NCI-H1092 treated with DMSO at 0.1 percent for 48 hours (cell line): ENCODE results near the gene TBC1D26.
"Not testable (repeated sequence)": the region's sequence is repeated elsewhere in the genome, so short reads cannot be mapped to it uniquely, and the experiment has no call there.

Experiments used
- DNase-seq: peaks from one replicate; lab custom pipeline; 2025; lab: John Stamatoyannopoulos, UW

TBC1D26 gene

DNA sequence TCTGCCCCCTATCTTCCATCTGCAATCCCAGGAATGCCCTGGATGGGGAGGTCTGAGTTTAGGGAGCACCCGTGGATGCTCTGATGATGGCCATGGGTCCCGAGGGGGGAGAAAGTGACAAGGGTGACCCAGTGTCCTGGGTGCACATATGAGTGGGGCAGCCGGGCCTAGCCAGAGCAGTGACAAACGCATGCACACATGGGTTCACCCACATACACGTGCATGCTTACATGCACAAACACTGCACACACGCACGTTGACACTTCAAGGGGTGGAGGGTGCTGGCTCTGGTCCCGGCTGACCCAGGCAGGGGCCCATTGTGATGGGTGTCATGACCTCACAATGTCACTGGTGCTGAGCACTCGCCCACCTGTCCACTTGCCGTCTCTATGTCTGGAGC lies at the start of gene TBC1D26:
TSS of gene TBC1D26 (plus strand) at position 384 of the 400 bp plus-strand sequence. CDS start 3,066 bp downstream, outside the sequence.
- DNase-seq = not testable (repeated sequence)

DNA sequence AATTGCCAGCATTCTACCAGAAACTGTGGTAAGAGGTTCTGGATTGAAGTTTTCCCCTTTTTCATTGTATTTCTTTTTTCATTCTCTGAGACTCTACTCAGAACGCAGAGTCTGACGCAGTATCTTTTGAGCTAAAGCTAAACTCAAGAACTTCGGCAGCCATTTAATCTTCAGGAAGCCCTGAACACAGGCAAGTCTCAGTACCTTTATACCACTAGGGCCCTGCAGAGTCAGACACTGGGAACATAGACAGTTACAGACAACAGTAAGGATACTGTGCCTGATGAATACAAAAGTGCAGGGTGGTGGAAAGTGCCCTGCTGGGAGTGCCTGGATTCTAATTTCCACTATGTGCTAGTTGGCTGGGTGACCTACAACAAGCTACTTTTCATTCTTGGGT lies 48.9 kb upstream of the TBC1D26 start:
- DNase-seq = not testable (repeated sequence)

DNA sequence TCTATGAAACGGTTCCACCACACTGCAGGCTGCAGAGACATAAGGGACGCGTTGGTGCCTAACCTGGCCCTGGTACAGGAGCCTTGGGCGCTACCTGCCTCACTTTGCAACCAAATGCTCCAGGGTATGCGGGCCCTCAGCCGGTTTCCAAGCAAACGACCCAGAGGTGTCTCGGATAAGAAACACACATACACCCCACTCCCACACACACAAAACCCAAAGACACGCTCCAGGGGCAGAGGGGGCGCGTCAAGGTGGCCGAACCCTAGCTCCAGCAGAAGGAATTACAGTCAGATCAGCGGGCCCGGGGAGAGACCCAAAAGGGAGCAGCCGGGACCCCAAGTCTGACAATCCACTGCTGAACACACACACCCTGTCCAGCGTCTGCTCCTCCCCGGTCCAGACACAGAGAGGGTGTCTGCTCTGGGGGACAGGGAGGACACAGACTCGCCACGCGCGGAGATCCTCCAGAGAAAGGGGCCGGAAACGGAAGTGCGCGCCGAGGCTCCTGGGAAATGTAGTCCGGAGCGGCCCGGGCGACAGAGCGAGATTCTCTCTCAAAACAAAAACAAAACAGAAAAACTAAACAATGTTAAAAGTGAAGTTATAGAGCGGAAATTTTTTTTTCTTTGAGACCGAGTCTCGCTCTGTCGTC lies 48.1 kb upstream of the TBC1D26 start, which contains the start of gene TRIM16:
TSS of gene TRIM16 (minus strand) at position 488 of the 655 bp plus-strand sequence. CDS start 32,702 bp downstream, outside the sequence.
- peak; percentile 15 for DNase-seq

DNA sequence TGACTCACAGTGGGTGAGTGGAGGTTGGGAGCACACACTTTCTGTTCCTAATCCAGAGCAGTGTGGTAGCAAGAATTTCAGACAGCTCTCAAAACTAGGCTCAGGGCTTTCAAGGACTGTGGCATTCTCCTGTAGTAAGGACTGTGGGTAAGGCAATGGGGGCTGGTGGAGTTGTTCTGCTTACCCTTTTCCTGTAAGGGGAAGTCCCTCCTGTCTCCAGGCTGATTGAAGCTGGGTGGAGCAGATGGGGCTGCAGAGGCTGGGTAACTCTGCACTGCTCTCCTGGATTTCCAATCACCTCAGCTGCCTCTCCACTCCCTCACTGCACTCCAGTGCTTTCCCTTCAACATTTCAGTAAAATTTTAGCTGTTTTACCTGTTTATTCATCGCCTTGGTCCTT lies 44.6 kb upstream of the TBC1D26 start:
- DNase-seq = not testable (repeated sequence)

DNA sequence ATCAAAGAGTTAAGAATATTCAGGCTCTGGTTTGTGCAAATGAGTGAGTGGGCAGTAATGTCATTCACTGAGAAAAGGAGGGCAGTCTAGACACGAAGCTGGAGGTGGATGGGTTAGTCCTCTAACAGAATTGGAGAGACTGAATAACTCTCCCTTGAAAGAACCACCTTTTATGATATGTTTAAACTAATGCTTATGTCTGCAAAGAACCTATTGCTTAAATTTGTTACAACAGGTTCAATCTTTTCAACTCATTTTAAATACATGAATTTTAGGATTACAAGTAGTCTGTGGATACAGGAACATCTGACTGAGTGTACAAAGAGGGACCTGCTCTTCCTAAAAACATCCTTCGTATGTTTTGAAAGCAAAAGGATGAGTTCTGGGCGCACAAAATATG lies 33.1 kb upstream of the TBC1D26 start:
- DNase-seq = peak; percentile 15

DNA sequence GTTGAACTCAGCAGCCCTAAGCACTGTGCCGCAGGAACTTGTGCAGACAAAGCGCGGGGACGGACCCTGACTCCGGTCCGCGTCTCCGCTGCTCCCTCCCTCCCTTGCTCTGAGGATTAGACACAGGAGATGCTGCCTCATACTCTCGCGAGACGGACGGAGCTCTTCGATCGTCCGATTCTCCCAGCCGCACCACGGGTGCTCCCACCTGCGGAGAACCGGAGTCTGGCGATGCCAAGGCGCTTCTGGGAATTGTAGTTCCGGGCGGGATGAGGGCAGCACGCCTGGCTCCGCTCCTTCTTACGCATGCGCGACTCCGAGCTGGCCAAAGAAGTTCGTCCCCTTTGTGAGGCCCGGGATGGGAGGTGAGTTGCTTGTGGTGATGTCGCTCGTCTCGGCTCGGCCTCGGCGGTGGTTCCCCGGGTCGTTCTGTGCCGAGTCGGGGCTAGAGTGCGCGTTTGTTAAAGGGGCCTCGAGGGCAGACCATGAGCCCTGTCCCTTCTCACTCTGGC lies 32.6 kb upstream of the TBC1D26 start, which contains the start of gene ZNF286A:
TSS of gene ZNF286A (plus strand) at position 340 of the 512 bp plus-strand sequence. CDS start 578 bp downstream, outside the sequence.
- peak; percentile 88 for DNase-seq

DNA sequence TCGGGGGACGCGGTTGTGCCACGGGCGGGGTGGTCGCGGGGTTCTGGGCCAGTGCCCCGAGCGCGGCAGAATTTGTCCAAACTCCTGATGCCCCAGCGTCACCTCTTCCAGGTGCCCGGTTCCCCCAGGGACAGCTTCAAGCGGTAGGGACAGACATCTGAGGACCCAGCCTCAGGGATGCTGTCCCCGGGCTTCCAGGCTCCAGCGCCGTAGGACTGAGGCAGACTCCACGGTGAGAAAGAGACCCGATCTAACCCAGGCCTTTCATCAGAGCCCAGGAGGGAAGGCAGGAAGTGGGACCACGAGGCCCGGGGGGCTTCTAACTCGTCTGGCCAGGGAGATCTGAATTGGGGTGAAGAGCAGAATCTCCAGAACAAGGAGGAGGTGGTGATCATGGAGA lies 32.1 kb upstream of the TBC1D26 start:
- not testable (repeated sequence) for DNase-seq

DNA sequence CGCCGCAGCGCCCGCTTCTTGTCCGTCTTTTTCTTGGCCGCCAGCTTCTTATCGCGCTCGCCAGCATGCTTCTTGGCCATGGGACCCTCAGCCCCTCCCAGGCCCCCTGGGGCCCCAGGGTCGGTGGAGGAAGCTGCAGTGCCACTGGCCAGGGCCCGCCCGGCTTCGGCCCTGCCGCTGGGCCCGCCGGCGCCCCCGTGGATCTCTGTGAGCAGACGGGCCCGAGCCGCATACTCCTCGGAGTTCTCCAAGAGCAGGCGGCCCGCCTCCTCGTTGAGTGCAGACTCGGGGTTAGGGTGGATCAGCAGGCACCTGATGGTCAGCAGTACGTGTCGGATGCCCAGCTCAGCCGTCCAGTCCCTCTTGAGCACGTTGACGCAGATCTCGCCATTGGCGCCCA lies 27.8 kb upstream of the TBC1D26 start:
- not testable (repeated sequence) for DNase-seq

DNA sequence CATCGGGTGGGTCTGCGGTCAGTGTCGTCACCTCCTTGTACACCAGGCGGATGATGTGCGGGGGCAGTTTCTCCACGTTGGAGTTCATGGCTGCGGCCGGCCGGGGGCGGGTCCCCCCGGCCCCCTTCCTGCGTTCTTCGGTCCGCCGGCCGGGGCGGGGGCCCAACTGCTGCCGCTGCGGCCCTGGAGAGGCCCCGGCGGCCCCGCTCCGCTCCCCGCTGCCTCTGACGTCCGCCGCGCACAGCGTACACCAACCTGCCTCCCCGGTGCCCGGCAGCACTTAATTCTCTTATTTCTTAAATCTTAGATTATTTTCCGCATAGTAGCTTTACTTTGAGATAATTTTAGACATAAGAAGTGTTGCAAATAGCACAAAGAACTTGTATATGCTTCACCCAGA lies 27.3 kb upstream of the TBC1D26 start:
- not testable (repeated sequence) for DNase-seq

DNA sequence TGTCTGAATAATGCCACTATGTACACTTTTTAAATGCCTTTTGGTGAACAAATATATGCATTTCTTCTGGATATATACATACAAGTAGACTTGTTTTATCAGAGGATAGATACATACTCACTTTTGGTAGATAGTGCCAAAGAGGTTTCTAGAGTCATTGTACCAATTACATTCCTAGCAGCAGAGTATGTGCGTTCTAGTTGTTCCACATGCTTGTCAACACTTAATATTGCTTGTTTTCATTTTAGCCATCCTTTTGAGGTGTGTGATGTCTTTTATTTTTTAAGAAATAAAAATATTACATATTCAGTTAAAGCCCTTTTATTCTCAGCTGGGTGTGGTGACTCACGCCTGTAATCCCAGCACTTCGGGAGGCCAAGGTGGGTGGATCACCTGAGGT lies 23.2 kb upstream of the TBC1D26 start:
- DNase-seq = not testable (repeated sequence)

DNA sequence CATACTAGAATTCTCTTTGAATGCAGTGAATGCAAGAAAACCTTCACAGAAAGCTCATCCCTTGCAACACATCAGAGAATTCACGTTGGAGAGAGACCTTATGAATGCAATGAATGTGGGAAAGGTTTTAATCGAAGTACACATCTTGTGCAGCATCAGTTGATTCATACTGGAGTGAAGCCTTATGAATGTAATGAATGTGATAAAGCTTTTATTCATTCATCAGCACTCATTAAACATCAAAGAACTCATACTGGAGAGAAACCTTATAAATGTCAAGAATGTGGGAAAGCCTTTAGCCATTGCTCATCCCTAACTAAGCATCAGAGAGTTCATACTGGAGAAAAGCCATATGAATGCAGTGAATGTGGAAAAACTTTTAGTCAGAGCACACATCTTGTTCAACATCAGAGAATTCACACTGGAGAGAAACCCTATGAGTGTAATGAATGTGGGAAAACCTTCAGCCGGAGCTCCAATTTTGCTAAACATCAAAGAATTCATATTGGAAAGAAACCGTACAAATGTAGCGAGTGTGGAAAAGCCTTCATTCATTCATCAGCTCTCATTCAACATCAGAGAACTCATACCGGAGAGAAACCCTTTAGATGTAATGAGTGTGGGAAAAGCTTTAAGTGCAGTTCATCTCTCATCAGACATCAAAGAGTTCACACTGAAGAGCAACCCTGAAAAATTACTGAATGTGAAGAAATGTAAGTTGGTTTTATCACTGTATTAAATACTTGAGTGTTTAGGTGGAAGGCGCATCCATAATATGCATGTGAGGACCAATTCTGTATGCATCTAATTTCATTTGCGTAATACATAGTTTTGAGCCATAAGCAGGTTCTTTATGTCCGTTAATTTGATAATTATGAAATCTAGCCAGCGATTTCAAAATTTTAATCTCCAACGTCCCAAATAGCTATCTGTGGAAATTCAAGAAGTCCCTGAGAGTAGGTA lies 15.2 kb upstream of the TBC1D26 start:
- DNase-seq = not testable (repeated sequence)

DNA sequence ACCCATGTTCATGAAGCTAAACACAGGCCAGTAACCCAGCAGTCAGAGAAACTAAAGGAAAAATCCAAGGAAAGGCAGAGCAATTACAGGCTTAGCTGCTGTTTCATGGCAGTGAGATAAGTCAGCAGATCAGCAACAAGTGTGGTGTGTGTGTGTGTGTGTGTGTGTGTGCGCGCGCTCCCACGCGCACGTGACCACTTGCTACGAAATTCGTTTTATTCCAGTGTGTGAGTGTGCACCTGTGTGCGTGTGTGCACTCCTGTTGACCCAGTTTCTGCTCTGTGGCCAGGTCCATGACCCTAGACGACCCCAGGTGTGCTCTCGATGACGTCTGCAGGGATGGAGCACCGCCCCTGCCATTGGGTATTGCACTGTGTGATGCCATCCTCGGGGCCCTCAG lies 1.5 kb upstream of the TBC1D26 start:
- DNase-seq = not testable (repeated sequence)

DNA sequence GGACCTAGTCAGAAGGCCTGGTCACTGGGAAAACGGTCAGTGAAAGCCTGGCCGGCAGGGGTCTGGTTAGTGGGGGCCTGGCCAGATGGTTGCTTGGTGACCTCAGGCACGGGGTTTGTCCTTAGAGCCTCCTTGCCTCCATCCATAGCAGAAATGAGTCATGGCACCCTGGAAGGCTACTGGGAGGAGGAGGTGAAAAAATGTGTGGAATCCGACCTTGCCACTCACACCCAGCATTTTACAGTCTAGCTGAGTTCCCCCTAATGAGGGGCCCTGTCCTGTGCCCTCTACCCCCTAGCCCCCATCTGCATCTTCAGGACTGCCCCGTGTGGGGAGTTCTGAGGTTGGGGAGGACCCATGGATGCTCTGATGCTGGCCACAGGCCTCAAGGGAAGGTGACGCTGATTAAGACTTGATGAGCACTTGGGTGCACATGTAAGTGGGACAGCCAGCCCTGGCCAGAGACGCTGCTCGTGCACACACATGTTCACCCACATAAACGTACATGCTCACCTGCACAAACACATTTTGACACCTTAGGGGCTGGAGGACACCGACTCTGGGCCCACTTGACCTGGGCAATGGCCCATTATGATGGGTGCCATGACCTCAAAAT lies 1.2 kb downstream of the TBC1D26 start:
- DNase-seq = not testable (repeated sequence)

DNA sequence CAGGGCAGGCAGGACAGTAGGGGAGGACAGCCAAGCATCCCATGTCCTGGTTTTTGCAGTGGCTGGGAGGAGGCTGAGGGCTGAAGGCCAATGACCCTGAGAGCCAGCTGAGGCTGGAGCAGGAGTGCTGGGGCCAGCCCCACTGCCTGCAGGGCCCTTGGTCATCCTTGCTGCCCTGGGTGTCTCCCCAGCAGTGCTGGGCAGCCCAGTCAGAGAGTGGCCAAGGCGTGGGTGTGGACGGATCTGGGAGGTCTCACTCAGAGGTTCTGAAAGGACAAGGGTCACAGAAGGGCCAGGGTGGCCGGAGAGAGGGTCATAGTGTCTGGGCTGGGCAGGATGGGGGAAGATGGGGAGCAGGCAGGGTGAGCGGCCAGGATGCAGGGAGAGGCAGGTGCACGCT lies 4.5 kb downstream of the TBC1D26 start:
- DNase-seq = not testable (repeated sequence)

DNA sequence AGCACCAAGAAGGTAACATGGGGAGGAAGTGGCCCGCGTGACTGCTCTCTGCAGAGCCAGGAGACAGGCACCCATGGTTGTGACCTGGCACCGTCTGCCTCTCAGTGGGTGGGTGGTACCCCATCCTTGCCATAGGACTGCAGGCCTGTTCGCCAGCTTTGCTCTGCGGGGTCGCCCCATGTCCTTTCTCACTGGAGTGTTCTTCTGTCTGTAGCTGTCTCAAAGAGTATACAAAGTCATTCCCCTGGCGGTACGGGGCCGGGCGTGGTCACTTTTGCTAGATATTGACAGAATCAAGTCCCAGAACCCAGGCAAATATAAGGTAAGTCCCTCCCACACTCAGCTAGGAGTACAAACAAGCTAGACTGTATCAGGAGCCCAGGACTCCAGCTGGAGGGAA lies 6.0 kb downstream of the TBC1D26 start:
- no peak for DNase-seq

DNA sequence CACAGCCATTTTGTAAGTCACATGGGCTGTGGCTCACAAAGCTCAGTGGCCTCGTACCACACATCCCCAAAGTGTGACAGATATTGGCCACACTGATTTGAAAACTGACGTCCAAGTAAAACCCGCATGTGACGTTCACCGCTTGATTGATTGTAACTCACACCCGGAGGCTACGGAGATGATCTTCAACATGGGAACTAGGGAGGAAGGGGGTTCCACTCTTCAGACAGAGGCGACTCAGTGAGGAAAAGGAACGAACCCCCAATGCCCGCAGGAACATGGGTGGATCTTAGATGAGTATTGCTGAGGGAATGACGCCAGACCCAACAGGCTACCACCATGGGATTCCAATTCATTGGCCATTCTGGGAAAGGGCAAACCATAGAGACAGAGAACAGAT lies 7.2 kb downstream of the TBC1D26 start:
- not testable (repeated sequence) for DNase-seq

DNA sequence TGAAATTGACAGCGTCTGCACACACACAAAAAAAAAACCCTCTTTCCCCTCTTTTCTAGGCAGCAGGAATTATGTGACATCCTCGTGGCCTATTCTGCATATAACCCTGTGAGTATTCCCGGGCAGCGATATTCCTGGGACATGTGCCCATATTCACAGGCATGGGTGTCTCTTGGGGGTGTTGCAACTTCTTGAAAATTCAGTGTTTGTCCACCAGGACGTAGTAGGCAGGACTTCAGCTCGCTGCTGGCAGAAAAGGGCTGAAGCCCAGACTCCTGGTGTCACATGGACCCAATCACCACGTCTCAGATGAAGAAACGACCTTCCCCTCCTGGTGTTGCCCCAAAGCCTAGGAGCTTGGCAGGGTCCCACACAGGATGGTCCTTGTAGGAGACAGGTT lies 8.0 kb downstream of the TBC1D26 start:
- DNase-seq = not testable (repeated sequence)

DNA sequence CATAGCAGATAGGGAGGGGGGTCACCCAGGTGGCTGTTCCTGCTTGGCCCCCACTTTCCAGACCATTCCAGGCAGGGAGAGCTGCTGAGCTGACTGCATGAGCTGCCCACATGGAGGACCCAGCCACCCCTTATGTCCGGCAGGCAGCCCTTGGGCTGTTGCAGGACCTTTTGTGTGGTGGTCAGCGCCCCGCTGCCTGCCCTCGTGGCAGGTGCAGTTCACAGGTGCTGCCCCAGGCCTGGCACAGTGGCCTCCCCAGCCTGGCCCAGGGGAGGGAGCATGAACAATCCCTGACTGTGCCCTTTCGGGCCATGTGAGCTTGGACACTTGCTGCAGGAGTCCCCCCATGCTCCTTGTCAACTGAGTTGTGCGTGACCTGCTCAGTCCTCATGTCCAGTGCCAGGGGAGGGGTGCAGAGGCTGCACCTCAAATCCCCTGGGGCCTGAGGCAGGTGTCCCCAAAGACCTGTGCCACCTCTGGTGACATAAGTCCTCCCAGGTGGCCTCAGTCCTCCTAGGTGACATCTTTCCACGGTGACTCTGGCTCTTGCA lies 8.6 kb downstream of the TBC1D26 start:
- DNase-seq = no peak

DNA sequence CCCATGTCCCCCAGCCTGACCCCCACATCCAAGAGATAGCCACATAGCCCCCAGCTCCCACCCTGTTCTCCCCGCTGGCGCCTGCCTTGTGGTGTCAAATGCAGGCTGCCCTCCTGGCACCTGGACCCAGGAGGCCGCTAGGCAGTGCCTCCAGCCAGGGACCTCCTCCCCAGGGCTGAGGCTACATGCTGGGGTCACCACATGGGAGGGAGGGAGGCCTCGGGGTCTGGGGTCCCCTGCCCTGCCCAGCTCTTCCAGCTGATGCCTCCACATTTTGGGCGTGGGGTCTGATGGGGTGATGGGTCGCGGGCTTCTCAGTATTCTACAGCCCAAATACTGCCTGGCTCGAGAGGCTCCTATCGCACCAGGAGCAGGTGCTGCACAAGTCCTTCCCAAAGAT lies 9.5 kb downstream of the TBC1D26 start:
- DNase-seq = no peak

DNA sequence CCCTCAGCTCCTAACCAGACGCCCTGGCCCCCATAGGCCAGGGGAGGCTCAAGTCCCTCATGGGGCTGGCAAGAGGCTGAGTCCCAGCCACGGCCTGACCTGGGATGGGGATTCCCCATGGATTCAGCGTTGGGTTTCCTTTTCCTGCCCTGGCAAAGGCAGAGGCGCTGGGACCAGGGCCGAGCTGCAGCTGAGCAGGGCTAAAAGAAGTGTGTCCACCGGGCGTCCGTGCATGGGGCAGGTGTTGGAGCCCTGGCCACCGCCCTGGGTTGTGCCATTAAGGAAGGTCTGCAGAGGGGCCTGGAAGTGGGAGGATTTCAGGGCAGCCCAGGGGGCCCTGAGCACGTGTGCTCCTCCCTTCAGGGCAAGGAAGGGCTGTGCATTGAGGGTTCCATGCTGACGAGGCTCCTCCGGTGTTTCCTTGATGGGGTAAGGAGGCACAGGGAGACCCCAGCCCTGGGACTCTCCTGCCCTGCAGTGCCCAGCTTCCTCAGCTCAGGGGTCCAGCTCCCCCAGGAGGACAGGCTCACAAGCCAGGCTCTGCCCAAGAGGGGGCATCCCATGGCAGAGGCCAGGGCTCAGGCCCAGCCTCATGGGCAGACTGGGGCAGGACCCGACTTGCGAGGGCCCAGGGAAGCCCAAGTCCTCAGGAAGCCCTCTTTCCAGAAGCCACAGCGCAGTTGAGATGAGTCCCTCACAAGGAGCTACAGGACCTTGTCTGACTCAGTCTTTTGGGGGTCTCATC lies 10.1 kb downstream of the TBC1D26 start:
- DNase-seq = no peak

DNA sequence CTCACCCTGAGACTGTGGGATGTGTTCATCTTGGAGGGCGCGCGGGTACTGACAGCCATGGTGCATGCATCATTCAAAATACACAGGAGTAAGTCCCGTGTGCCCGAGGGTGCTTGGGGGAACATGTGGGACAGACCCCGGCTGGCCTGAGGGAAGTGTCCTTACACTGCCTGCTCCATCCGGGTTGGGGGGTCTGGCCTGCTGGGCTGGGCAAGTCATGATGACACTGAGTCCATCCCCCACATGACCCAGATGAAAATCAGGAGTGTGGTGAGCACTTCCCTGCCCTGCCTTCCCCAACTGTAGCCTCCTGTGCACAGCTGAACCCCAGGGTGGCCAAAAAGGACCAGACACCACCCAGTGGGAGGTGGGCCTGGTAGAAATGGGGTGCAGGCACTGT lies 10.8 kb downstream of the TBC1D26 start:
- no peak for DNase-seq
